COLO829 (cell line): Measurements from ENCODE around the gene METTL16.

Source experiments
- DNase-seq: peaks from one replicate; pipeline ENCODE4 v3.0.0; 2012; ENCODE audit warnings: low spot score

METTL16 gene

GRCh38 chr17:2380226-2380922 is 131.3 kb downstream of the METTL16 start:
- DNase-seq = no peak

GRCh38 chr17:2379489-2380225 is 132.0 kb downstream of the METTL16 start:
- DNase-seq = no peak

GRCh38 chr17:2378905-2379304 is 132.8 kb downstream of the METTL16 start:
- DNase-seq = no peak

- no peak for DNase-seq
These were observed 134.0 kb downstream of the METTL16 start for GRCh38 chr17:2377659-2378058.

GRCh38 chr17:2376107-2376506 is 135.6 kb downstream of the METTL16 start:
- no peak for DNase-seq

- no peak for DNase-seq
These were observed 136.3 kb downstream of the METTL16 start for GRCh38 chr17:2375406-2375805.

- DNase-seq = peak; percentile 77
These were observed 137.0 kb downstream of the METTL16 start for GRCh38 chr17:2374549-2375285.

- no peak for DNase-seq
These were observed 138.5 kb downstream of the METTL16 start for GRCh38 chr17:2373179-2373578.

- DNase-seq = no peak
These were observed 139.0 kb downstream of the METTL16 start for GRCh38 chr17:2372681-2373080.

- DNase-seq = no peak
These were observed 139.5 kb downstream of the METTL16 start for GRCh38 chr17:2372180-2372579.

GRCh38 chr17:2371183-2372130 is 140.2 kb downstream of the METTL16 start:
- no peak for DNase-seq

GRCh38 chr17:2370211-2370589 is 141.5 kb downstream of the METTL16 start:
- DNase-seq = no peak

- DNase-seq = no peak
These were observed 142.0 kb downstream of the METTL16 start for GRCh38 chr17:2369551-2370210.

GRCh38 chr17:2369039-2369438 is 142.6 kb downstream of the METTL16 start:
- no peak for DNase-seq

- no peak for DNase-seq
These were observed 143.3 kb downstream of the METTL16 start for GRCh38 chr17:2368359-2368758.

- no peak for DNase-seq
These were observed 144.8 kb downstream of the METTL16 start for GRCh38 chr17:2366747-2367494.
